HCT116 (cell line): ENCODE results near the gene SLC25A21. TPM values are rescaled to one million over a fixed set of nuclear protein-coding genes. Genes with fewer than 3 reads are reported as not detected.

Experiments used
- ATAC-seq: fragments of 200-7000 bp; cut with Tn5 transposase; 2 replicates; pipeline ENCODE4 v1.9.1; 2020; ENCODE audit warnings: mild to moderate bottlenecking, moderate library complexity
- BruUV-seq: library from RNA; stranded (reverse); fragments of 400-500 nt; replicated peaks from 2 replicates; lab custom pipeline; 2021; lab: Mats Ljungman, UMichigan
- CTCF ChIA-PET: fragments of 300-600 bp; sonication (Branson Sonifier 250); formaldehyde crosslinking; loops from one replicate; lab custom pipeline; 2021; ENCODE audit warnings: antibody characterized with exemption; lab: Charles Lee
- POLR2A ChIA-PET: fragments of 300-600, 350-600 bp; sonication (Branson Sonifier 250); formaldehyde crosslinking; loops from one replicate; lab custom pipeline; 2021; ENCODE audit warnings: antibody characterized with exemption; lab: Charles Lee
- RAD21 ChIA-PET, 2 experiments: fragments of 300-600 bp; sonication (Branson Sonifier 250); formaldehyde crosslinking; loops; one replicate each; lab custom pipeline; 2023; ENCODE audit warnings: low total read pairs in 2 of 2; ENCODE audit not compliant: uncharacterized antibody in 2 of 2, unreplicated experiment in 2 of 2, low non-redundant PET in 1 of 2; lab: Charles Lee
- DNase-seq: peaks from one replicate; pipeline ENCODE4 v3.0.0-alpha.2; 2010; ENCODE audit warnings: low read depth, low spot score
- H2AFZ ChIP-seq: fragments of 200-600 bp; shearing (Covaris generic), sonication (generic); 2 replicates; pipeline ENCODE4 v1.6.1; 2017; ENCODE audit warnings: low read depth, mixed run types, mixed read lengths, antibody characterized with exemption, low read length; ENCODE audit not compliant: poor library complexity, severe bottlenecking
- H3K27ac ChIP-seq: 2 replicates; pipeline ENCODE4 v1.5.1; 2012; ENCODE audit warnings: low read depth, low read length
- H3K27me3 ChIP-seq: fragments of 200-600 bp; sonication (generic); 2 replicates; pipeline ENCODE4 v1.6.1; 2016; ENCODE audit warnings: mixed run types, low read length, mixed read lengths; ENCODE audit not compliant: insufficient read depth
- H3K36me3 ChIP-seq, 2 experiments: fragments of 200-500 bp in 1 of 2; fragments of 200-600 bp in 1 of 2; sonication (Bioruptor generic) in 1 of 2; sonication (generic) in 1 of 2; 2 replicates each; pipeline versions ENCODE4 v1.5.1 to v1.6.1; 2014 to 2016; ENCODE audit warnings: low read length in 2 of 2, inconsistent platforms in 1 of 2, mixed read lengths in 1 of 2, mixed run types in 1 of 2; ENCODE audit not compliant: insufficient read depth in 2 of 2, control insufficient read depth in 1 of 2
- H3K4me1 ChIP-seq, 2 experiments: fragments of 200-600 bp in 1 of 2; sonication (generic) in 1 of 2; 2 replicates each; pipeline versions ENCODE4 v1.5.1 to v1.6.1; 2012 to 2017; ENCODE audit warnings: low read length in 2 of 2, inconsistent platforms in 1 of 2, mild to moderate bottlenecking in 1 of 2, mixed read lengths in 1 of 2, mixed run types in 1 of 2, moderate library complexity in 1 of 2; ENCODE audit not compliant: insufficient read depth in 2 of 2, control insufficient read depth in 1 of 2
- H3K4me2 ChIP-seq: fragments of 200-600 bp; sonication (generic); 2 replicates; pipeline ENCODE4 v1.6.1; 2017; ENCODE audit warnings: mixed run types, low read length, mixed read lengths
- H3K4me3 ChIP-seq, 2 experiments: fragments of 200-600 bp in 1 of 2; sonication (generic) in 1 of 2; replicated peaks in 1 of 2; 2 replicates each; pipeline ENCODE4 v1.5.1; 2011 to 2016; ENCODE audit warnings: low read length in 2 of 2, control low read depth in 1 of 2, low read depth in 1 of 2, mild to moderate bottlenecking in 1 of 2, mixed read lengths in 1 of 2, mixed run types in 1 of 2
- H3K79me2 ChIP-seq: fragments of 200-600 bp; sonication (generic); 2 replicates; pipeline ENCODE4 v1.6.1; 2017; ENCODE audit warnings: mild to moderate bottlenecking, mixed run types, low read length, moderate library complexity, mixed read lengths; ENCODE audit not compliant: insufficient read depth
- H3K9ac ChIP-seq: fragments of 200-600 bp; sonication (generic); 2 replicates; pipeline ENCODE4 v1.6.1; 2016; ENCODE audit warnings: low read length, mixed read lengths
- H3K9me2 ChIP-seq: fragments of 200-600 bp; sonication (generic), shearing (Covaris generic); 2 replicates; pipeline ENCODE4 v1.6.1; 2017; ENCODE audit warnings: mixed run types, mild to moderate bottlenecking, moderate library complexity; ENCODE audit not compliant: insufficient read depth
- H3K9me3 ChIP-seq, 2 experiments: fragments of 200-500 bp in 1 of 2; fragments of 200-600 bp in 1 of 2; sonication (Bioruptor generic) in 1 of 2; sonication (generic) in 1 of 2; 2 replicates each; pipeline ENCODE4 v1.6.1; 2014 to 2017; ENCODE audit warnings: low read length in 2 of 2, mixed read lengths in 2 of 2, inconsistent platforms in 1 of 2, low read depth in 1 of 2, mild to moderate bottlenecking in 1 of 2, mixed run types in 1 of 2, moderate library complexity in 1 of 2; ENCODE audit not compliant: control insufficient read depth in 1 of 2, insufficient read depth in 1 of 2
- H4K20me1 ChIP-seq: fragments of 200-600 bp; sonication (generic), shearing (Covaris generic); 2 replicates; pipeline ENCODE4 v1.6.1; 2017; ENCODE audit warnings: mixed run types, mild to moderate bottlenecking, moderate library complexity; ENCODE audit not compliant: insufficient read depth
- ELF1 ChIP-seq: IDR thresholded peaks from 2 replicates; pipeline ENCODE4 v1.6.1; 2012; ENCODE audit warnings: low read depth, borderline replicate concordance
- EZH2 ChIP-seq: fragments of 200-600 bp; sonication (generic); IDR thresholded peaks from 2 replicates; pipeline ENCODE4 v1.6.1; 2017; ENCODE audit warnings: antibody characterized with exemption, mixed run types
- EZH2phosphoT487 ChIP-seq: fragments of 200-600 bp; IDR thresholded peaks from 2 replicates; pipeline ENCODE4 v1.6.1; 2018; ENCODE audit warnings: antibody characterized with exemption, borderline replicate concordance
- POLR2A ChIP-seq: IDR thresholded peaks from 2 replicates; pipeline ENCODE4 v1.7.0; 2011; ENCODE audit warnings: borderline replicate concordance; ENCODE audit not compliant: insufficient read depth, insufficient read length; ENCODE audit errors: extremely low read depth
- POLR2AphosphoS5 ChIP-seq: IDR thresholded peaks from 2 replicates; pipeline ENCODE4 v1.6.1; 2011; ENCODE audit warnings: mild to moderate bottlenecking, low read depth, low read length, moderate library complexity
- RAD21 ChIP-seq: IDR thresholded peaks from 2 replicates; pipeline ENCODE4 v1.6.1; 2012; ENCODE audit warnings: low read depth, mild to moderate bottlenecking
- SIN3A ChIP-seq: IDR thresholded peaks from 2 replicates; pipeline ENCODE4 v1.6.1; 2012; ENCODE audit warnings: low read depth
- SRF ChIP-seq: IDR thresholded peaks from 2 replicates; pipeline ENCODE4 v1.6.1; 2012; ENCODE audit warnings: low read depth
- TCF7L2 ChIP-seq: IDR thresholded peaks from 2 replicates; pipeline ENCODE4 v1.7.0; 2011; ENCODE audit warnings: borderline replicate concordance, inconsistent platforms; ENCODE audit not compliant: insufficient read depth, insufficient read length; ENCODE audit errors: extremely low read depth
- YY1 ChIP-seq: IDR thresholded peaks from 2 replicates; pipeline ENCODE4 v1.6.1; 2011; ENCODE audit warnings: low read length, low read depth, moderate library complexity, mild to moderate bottlenecking; ENCODE audit not compliant: insufficient replicate concordance; ENCODE audit errors: extremely low read depth
- ZFX ChIP-seq: fragments of 450-650 bp; IDR thresholded peaks from 2 replicates; pipeline ENCODE4 v1.6.1; 2017
- intact Hi-C: fragments of 100-400 bp; cut with micrococcal nuclease; formaldehyde crosslinking; loops from 2 replicates; pipeline ENCODE4 v1.10.0; 2022
- total RNA-seq: library from RNA; stranded (reverse); gene quantifications from one replicate; pipeline ENCODE4 v1.2.1, GENCODE V29; 2021; ENCODE audit not compliant: unreplicated experiment
- TF ChIP-seq, protein P1 (sequence below), 3 experiments: fragments of 200-600 bp in 1 of 3; sonication (generic) in 1 of 3; IDR thresholded peaks in 2 of 3; conservative IDR thresholded peaks in 1 of 3; 2 replicates each; pipeline ENCODE4 v1.5.1; 2012 to 2017; ENCODE audit warnings: low read depth in 2 of 3, low read length in 2 of 3, antibody characterized with exemption in 1 of 3, borderline replicate concordance in 1 of 3, control low read depth in 1 of 3, mild to moderate bottlenecking in 1 of 3, mixed read lengths in 1 of 3, mixed run types in 1 of 3, moderate library complexity in 1 of 3; ENCODE audit not compliant: insufficient read depth in 1 of 3
- TF ChIP-seq, protein P2 (sequence below): IDR thresholded peaks from 2 replicates; pipeline ENCODE4 v1.6.1; 2012

Gene SLC25A21
- total RNA-seq, 1 experiment from 2014 or later: 3.5 TPM

DNA sequence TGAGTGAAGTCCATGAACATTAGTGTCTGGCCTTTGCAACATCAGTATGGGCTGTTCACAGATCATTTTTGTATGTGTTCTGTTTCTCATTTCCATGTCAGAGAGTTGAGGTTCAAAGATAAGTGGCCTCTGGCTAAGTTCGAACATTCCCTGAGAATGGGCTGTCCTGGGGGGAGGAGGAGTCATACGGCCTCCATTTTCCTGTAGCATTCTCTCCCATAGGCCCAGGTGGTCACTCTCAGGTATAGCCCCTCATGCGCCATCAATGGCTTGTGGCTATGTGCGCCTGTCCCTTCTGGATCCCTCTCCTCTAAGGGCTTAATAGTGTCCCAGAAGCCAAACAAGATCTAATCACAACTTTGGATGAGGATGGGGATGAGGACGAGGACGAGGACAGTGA, 345.8 kb downstream of the SLC25A21 start:
- CTCF ChIA-PET: no interaction called here
- Histone ChIP-seq H3K4me3 (no peak overlapping the region), H3K4me2 (no peak overlapping the region), H3K9me2 (no peaks in the 10 kb centered on the region), H3K27me3 (no peaks in the 10 kb centered on the region), H3K9ac (no peak overlapping the region), H3K79me2 (no peaks in the 10 kb centered on the region), H3K4me1 (no peaks in the 10 kb centered on the region), H3K27ac (no peak overlapping the region), H2AFZ (no peak overlapping the region), H4K20me1 (no peaks in the 10 kb centered on the region), H3K36me3 (no peaks in the 10 kb centered on the region), H3K9me3 (no peaks in the 10 kb centered on the region)
- BruUV-seq: no TSS peak
- TF ChIP-seq RAD21 (no peak), EZH2 (no peak), EZH2phosphoT487 (no peak), POLR2A (no peak), ZFX (no peak), YY1 (no peak), ELF1 (no peak), POLR2AphosphoS5 (no peak)
- TF ChIP-seq, protein P1, sequence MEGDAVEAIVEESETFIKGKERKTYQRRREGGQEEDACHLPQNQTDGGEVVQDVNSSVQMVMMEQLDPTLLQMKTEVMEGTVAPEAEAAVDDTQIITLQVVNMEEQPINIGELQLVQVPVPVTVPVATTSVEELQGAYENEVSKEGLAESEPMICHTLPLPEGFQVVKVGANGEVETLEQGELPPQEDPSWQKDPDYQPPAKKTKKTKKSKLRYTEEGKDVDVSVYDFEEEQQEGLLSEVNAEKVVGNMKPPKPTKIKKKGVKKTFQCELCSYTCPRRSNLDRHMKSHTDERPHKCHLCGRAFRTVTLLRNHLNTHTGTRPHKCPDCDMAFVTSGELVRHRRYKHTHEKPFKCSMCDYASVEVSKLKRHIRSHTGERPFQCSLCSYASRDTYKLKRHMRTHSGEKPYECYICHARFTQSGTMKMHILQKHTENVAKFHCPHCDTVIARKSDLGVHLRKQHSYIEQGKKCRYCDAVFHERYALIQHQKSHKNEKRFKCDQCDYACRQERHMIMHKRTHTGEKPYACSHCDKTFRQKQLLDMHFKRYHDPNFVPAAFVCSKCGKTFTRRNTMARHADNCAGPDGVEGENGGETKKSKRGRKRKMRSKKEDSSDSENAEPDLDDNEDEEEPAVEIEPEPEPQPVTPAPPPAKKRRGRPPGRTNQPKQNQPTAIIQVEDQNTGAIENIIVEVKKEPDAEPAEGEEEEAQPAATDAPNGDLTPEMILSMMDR (IDR thresholded peaks at IDR 0.05 in 2 of 3, conservative IDR thresholded peaks at IDR 0.05 in 1 of 3; ENCODE audit: borderline replicate concordance in 1 of 3, insufficient read depth in 1 of 3, low read depth in 2 of 3, low read length in 2 of 3): no peak
- intact Hi-C loops: no loop called here
- RAD21 ChIA-PET: no interaction called here
- POLR2A ChIA-PET: no interaction called here
- no peak for DNase-seq
- no peak for ATAC-seq

DNA sequence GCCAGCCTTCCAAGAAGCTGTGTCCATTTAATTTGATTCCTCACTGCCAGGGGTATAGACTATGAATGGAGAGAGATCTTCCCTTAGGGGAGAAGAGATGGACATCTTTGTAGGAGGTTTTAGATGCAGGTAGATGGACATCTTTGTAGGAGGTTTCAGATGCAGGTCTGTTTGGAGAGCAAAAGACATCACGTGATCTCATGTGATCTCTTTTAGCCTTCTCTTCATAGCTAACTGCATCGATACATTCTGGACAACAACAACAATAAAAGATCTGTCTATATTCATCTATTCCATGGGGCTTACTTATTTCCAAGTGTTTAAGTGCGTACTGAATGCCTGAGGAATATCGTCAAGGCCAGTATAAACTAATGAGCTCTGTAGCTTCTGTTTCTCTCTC, 347.6 kb downstream of the SLC25A21 start:
- POLR2A ChIA-PET: no interaction called here
- intact Hi-C loops: no loop called here
- CTCF ChIA-PET: no interaction called here
- TF ChIP-seq, protein P1 (IDR thresholded peaks at IDR 0.05 in 2 of 3, conservative IDR thresholded peaks at IDR 0.05 in 1 of 3; ENCODE audit: borderline replicate concordance in 1 of 3, insufficient read depth in 1 of 3, low read depth in 2 of 3, low read length in 2 of 3): no peak
- TF ChIP-seq ZFX (no peak), SIN3A (no peak), ELF1 (no peak), SRF (no peak), TCF7L2 (no peak), POLR2A (no peak)
- TF ChIP-seq, protein P2, sequence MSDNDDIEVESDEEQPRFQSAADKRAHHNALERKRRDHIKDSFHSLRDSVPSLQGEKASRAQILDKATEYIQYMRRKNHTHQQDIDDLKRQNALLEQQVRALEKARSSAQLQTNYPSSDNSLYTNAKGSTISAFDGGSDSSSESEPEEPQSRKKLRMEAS: no peak

More for the DNA sequence above, 347.6 kb downstream of the SLC25A21 start:
- Histone ChIP-seq H3K9me2 (no peaks in the 10 kb centered on the region), H3K4me1 (no peaks in the 10 kb centered on the region; a peak in 1 of 4 replicates), H3K27ac (no peak overlapping the region), H2AFZ (no peak overlapping the region), H3K27me3 (no peaks in the 10 kb centered on the region), H3K4me3 (no peak overlapping the region), H3K36me3 (no peaks in the 10 kb centered on the region), H4K20me1 (no peaks in the 10 kb centered on the region), H3K4me2 (no peak overlapping the region), H3K9me3 (no peaks in the 10 kb centered on the region), H3K79me2 (no peaks in the 10 kb centered on the region), H3K9ac (no peak overlapping the region)
- no peak for DNase-seq
- no peak for ATAC-seq
- no TSS peak for BruUV-seq
- RAD21 ChIA-PET: no interaction called here
